Measurements from ENCODE around the gene RGS7BP.
"Not testable (repeated sequence)": the region's sequence is repeated elsewhere in the genome, so short reads cannot be mapped to it uniquely, and the experiment has no call there.

The RGS7BP gene

GRCh38 chr5:64505769-64506566 is at the start of gene RGS7BP:
Gene RGS7BP, plus strand, starts transcription at chr5:64506015. Its CDS starts 610 bp downstream, at chr5:64506625.
- DNase-seq = no peak

GRCh38 chr5:64457846-64458245 is 48.0 kb upstream of the RGS7BP start:
- no peak for DNase-seq

GRCh38 chr5:64458948-64459347 is 46.9 kb upstream of the RGS7BP start:
- no peak for DNase-seq

GRCh38 chr5:64462391-64462790 is 43.4 kb upstream of the RGS7BP start:
- no peak for DNase-seq

- no peak for DNase-seq
Observed at GRCh38 chr5:64486163-64486562, 19.7 kb upstream of the RGS7BP start.

GRCh38 chr5:64487283-64487682 is 18.5 kb upstream of the RGS7BP start:
- DNase-seq = no peak

- DNase-seq = no peak
Observed at GRCh38 chr5:64489857-64490256, 16.0 kb upstream of the RGS7BP start.

GRCh38 chr5:64497386-64497785 is 8.4 kb upstream of the RGS7BP start:
- no peak for DNase-seq

- no peak for DNase-seq
Observed at GRCh38 chr5:64502196-64502595, 3.6 kb upstream of the RGS7BP start.

- DNase-seq = no peak
Observed at GRCh38 chr5:64506567-64507263, 900 bp downstream of the RGS7BP start.

GRCh38 chr5:64507264-64507605 is 1.4 kb downstream of the RGS7BP start:
- no peak for DNase-seq

- no peak for DNase-seq
Observed at GRCh38 chr5:64509828-64510227, 4.0 kb downstream of the RGS7BP start.

GRCh38 chr5:64513492-64513891 is 7.7 kb downstream of the RGS7BP start:
- DNase-seq = no peak

GRCh38 chr5:64514612-64515011 is 8.8 kb downstream of the RGS7BP start:
- DNase-seq = no peak

- DNase-seq = no peak
Observed at GRCh38 chr5:64516216-64516615, 10.4 kb downstream of the RGS7BP start.

- no peak for DNase-seq
Observed at GRCh38 chr5:64518793-64519192, 13.0 kb downstream of the RGS7BP start.

GRCh38 chr5:64519263-64519662 is 13.4 kb downstream of the RGS7BP start:
- DNase-seq = no peak

GRCh38 chr5:64526734-64527439 is 21.1 kb downstream of the RGS7BP start:
- no peak for DNase-seq

- DNase-seq = no peak
Observed at GRCh38 chr5:64530076-64530475, 24.3 kb downstream of the RGS7BP start.

GRCh38 chr5:64532212-64532611 is 26.4 kb downstream of the RGS7BP start:
- DNase-seq = no peak

- DNase-seq = no peak
Observed at GRCh38 chr5:64532657-64533056, 26.8 kb downstream of the RGS7BP start.

GRCh38 chr5:64534033-64534432 is 28.2 kb downstream of the RGS7BP start:
- DNase-seq = no peak

GRCh38 chr5:64557911-64558310 is 52.1 kb downstream of the RGS7BP start:
- DNase-seq = no peak

GRCh38 chr5:64558641-64559040 is 52.8 kb downstream of the RGS7BP start:
- DNase-seq = not testable (repeated sequence)

Data from GOT3 (cell line).